HG03469 (cell line): ENCODE measurements around the gene CARD10.
"Not testable (repeated sequence)": the region's sequence is repeated elsewhere in the genome, so short reads cannot be mapped to it uniquely, and the experiment has no call there.

Experiments
- ATAC-seq: cut with Tn5 transposase; IDR thresholded peaks from one replicate; pipeline ENCODE4 v1.9.1; 2021; ENCODE audit warnings: mild to moderate bottlenecking, moderate library complexity, moderate number of reproducible peaks; ENCODE audit not compliant: unreplicated experiment

The CARD10 gene

GRCh38 chr22:37471727-37472417 lies 47.3 kb downstream of the CARD10 start:
- no peak for ATAC-seq

GRCh38 chr22:37470087-37470445 lies 49.1 kb downstream of the CARD10 start:
- ATAC-seq: no peak

DNA sequence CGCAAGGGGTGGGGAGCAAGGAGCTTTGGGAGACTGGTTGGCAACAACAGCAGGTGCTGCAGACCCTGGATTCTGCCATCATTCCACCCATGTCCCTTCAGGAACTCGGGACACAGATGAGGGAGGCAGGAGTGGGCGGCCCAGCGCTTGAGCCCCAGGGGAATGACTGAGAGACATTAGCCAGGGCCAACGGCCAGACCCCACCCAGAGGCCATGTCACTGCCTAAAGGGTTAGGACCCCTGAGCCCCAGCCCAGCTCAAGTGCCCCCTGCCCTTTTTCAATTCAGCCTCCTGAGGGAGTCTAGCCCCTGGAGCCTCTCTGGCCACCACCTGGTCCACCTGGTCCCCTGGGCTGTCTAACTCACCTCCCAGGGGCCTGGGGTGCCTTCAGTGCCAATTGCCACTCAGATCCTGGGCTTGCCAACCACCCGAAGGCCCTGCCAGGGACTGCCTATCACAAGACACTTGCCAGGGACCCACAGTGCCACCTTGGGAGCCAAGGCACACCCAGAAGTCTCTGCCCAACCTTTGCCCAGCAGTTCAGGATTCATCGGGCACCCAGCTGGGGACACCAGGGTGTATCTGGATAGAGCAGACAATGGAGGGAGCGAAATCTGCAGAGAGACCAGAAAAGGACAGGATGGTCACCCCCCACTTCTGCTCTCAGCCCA lies 49.7 kb downstream of the CARD10 start:
- ATAC-seq: no peak

GRCh38 chr22:37468201-37468695 lies 51.0 kb downstream of the CARD10 start:
- not testable (repeated sequence) for ATAC-seq

DNA sequence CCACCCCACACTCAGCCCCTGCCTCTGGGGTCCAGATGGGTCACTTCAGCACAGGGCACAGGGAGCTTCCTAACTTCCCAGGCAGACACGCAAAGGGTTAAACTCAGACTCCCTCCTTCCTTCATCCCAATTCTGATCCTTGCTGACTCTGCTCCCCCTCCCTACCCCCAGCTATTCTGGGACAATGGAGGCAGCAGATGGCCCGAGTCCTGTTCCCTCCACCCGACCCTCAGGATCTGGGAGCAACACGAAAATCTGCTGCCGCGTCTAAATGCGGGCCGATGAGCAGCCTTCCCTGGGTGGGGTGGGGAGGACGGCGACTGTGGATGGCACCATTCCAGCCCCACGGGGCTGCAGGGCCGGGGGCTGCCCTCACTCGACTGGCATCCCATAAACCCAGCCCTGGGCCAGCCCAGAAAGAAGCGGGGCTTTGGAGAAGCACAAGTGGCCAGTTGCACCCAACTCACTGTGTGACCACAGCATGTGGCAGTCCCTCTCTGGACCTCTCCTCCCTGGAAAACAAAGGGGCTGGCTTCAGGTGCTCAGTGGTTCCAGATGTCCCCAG lies 51.7 kb downstream of the CARD10 start:
- no peak for ATAC-seq

DNA sequence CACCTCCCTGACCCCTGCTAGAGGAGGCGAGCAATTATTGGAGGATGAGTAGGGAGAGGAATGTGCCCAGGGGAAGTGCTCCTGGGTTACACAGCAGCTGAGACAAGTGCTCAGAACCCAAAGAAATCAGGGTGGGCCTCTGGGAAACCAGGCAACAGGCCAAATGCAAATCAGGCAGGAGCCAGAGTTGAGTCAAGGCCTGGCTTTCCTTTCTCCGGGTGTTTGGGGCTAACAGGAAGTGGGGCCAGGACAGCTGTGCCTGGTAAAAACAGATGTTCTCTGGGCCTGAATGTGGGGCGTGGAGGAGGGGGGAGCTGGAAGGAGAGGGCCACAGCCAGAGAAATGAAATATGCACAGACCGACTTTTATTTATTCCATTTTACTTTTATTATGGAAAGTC lies 55.0 kb downstream of the CARD10 start:
- ATAC-seq: no peak

- ATAC-seq: no peak
Observed at GRCh38 chr22:37462983-37463382, 56.2 kb downstream of the CARD10 start.

GRCh38 chr22:37462436-37462835 lies 56.8 kb downstream of the CARD10 start:
- ATAC-seq: no peak

DNA sequence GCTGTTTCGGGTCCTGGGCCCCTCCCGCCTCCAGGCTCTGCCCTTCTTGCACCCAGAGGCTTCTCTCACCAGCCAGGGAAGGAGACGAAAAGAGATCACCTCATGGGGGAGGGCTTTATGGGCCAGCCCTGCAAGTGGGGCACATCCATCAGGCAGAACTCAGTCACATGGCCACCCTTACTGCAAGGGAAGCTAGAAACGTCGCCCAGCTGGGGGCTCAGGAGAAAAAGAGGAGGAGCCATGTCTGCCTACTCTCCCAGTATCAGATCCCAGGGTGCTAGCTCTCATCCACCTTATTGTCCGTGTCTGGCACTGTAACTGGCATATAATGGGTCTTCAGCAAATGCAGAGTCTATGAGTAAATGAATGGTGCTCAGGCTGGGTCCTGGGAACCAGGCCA lies 57.3 kb downstream of the CARD10 start:
- ATAC-seq: no peak

DNA sequence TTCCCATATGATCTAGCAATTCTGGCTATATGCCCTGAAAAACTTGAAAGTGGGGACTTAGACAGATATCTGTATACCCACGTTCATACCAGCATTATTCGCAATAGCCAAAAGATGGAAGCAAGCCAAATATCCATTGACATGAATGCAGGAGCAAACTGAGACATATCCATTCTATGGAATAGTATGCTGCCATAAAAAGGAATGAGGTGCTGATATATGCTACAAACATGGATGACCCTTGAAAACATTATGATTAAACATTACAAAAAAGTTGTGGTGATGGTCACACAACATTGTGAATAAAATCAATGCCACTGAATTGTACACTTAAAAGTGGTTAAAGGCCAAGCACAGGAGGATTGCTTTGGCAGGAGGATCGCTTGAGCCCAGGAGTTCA lies 58.5 kb downstream of the CARD10 start:
- no peak for ATAC-seq

- no peak for ATAC-seq
Observed at GRCh38 chr22:37459206-37459605, 60.0 kb downstream of the CARD10 start.

DNA sequence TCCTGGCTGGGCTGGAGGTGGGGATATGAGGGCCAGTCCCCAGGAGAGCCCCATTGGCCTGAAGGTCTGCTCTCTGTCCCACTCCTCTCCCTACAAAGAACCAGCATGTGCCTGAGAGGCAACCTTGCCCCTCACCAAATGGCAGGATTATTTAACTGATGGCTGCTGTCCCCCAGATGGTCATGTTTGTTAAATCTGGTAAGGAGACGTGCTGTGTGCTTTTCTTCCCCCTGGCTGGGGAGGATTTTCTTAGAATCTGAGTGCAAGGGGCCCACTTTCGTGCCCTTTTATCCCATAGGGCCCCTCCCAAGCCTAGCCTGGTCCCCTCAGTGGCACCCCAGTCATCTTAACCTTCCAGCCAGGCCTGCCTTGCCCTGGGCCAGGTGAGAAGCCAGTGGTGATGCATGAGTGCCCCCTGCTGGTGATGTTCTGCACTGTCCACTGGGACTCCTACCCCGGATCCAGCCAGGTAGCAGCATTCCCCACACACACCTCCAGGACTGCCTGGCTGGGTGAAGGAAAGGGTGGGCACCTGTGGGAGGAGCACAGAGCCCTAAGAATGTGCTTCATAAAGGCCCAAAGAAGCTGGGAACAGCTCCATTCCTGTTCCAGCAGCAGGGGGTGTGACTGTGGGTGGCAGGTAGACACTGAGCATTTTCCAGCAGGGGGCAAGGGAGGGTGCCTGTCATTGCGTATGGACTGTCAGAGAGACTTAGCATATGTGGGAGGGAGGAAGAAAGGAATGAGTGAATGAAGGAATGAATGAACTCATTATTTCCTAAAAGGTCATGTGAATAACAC lies 61.9 kb downstream of the CARD10 start:
- no peak for ATAC-seq

DNA sequence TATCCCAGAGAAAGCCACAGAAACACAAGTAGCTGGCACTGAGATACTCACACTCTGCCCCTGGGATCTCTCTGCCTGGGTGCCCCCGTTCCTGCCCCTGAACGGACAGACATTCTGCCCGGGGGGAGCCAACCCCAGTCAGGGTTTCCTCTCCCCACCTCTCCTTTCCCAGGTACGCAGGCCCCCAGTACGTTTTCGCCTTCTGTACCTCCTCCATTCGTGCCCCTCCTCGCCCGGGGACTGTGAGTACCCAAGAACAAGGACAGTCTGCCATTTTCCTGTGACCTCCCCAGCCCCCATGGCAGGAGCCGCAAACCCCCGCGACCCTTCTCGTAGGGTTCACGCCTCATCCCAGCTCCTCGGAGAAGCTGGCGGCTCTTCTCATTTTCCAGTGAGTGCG lies 62.9 kb downstream of the CARD10 start:
- no peak for ATAC-seq

GRCh38 chr22:37455896-37456295 lies 63.3 kb downstream of the CARD10 start:
- no peak for ATAC-seq

DNA sequence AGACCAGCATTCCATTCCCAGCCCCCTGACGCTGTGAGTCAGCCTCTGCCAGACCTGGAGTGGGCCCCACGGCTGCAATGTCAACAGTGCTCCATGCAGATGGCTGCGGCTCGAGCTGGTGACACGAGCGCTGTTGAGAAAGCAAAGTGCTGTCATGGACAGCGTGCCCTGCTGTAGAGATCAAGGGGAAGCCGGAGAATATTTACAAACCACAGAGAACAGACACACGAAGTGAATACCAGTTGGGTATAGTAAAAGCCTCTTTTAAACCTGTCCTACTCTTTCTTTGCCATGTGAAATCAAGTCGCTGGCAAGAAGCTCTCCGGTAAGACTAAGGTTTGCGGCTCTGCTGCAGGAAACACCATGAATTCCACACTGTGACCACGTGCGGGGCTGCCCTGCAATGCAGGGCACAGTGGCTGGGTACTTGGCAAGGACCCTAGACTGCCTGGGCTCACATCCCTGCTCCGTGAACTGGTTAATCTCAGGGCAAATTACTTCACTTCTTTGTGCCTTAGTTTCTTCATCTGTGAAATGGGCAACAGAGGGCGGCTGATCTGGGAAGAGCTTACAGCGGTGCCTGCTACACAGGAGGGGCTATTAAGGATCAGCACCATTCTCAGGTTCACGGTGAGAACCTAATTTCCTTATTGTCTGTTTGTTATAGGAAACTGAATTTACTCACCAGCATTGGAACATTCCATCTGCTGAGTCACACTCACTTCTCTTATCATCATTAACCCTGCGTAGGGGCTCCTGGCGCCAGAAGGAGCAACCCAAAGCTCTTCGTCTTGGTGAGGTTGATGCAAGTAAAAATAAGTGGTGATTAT lies 64.1 kb downstream of the CARD10 start:
- ATAC-seq: no peak

DNA sequence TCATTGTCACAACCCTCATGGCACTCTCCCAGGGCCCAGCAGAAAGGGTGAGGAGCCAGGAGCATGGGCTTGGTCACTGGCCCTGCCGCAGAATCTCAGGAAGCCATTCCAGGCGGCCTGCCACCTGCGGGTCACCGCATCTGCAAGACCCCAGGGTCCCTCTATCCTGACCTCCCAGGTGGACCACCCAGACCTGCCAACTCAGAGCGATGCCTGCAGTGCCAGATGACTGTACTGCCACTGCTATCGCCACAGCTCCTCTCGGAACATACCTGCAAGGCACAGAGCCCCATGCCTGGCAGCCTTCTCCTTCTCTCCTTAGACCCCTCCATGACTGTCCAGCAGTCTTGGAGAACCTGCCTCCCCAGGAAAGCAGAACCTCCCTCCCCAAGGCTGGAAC lies 65.5 kb downstream of the CARD10 start:
- no peak for ATAC-seq

DNA sequence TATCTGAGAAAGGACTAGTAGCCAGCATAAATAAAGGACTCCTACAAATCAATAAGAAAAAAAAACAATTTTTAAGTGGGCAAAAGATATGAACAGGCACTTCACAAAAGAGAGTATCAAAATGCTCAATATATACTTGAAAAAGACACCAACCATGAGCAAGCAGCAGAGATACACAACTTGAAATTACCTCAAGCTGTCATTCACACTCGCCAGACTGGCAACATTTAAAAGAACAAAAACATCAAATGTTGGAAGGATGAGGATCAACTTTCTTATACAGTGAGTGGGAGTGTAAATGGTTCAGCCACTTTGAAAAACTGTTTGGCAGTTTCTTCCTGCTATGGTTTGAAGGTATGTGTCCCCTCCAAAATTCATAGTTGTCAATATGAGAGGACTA lies 68.0 kb downstream of the CARD10 start:
- no peak for ATAC-seq

DNA sequence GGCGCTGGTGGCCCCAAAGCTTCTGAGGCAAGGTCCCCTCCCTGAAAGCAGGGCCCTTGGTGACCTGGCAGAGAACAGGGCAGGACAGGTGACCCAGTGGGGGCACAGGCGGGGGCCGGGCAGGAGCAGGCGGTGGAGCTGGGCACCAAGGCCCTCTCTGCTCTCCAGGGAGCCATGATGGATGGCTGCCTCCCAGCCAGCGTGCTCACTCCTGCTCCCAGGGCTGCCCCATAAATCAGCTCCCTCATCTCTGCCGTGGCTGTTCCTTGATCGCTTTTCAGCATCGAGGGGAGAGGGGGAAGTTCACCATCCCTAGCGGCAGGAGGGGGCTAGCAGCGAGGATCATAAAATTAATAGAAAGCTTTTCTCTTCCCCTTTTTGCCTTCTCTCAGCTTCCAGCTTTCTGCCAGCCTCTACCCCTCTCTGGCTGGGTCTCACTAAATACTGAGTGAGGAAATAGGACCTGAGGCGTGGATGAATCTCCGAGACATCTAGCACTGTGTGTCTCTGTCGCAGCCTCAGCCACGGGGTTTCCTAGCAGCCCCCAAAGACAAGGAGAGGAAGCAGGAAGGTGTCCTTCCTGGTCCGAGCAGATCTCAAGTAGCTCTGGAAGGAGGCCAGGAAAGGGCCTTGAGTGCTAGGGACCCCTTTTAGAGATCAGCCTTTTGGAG lies 69.7 kb downstream of the CARD10 start:
- ATAC-seq: no peak

DNA sequence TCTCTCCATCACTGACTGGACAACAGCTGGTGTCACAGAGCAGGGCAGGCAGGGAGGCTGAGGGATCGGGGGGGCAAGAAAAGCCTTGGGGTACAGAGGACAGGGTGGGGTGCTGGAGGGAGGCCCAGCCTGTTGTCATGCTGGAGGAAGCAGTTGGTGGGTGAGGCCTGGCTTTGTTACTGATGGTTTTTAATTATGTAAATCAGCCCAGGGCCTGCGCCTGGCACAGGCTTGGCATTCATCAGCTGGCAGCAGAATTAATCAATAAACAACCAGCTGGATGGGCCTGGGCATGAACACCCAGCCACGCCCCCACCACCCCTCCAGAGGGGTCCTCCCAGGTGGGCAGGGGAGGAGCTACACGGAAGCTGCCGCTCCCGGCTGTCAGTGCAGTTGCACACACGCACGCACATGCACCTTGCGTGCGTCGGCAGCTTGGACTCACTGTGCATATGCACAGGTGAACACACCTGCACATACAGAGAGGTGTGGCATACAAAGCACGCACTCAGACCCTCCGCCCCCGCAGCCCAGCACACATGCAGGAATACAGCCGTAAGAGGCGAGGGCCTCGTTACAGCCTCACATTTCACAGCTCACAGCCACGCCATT lies 70.6 kb downstream of the CARD10 start:
- ATAC-seq: no peak

DNA sequence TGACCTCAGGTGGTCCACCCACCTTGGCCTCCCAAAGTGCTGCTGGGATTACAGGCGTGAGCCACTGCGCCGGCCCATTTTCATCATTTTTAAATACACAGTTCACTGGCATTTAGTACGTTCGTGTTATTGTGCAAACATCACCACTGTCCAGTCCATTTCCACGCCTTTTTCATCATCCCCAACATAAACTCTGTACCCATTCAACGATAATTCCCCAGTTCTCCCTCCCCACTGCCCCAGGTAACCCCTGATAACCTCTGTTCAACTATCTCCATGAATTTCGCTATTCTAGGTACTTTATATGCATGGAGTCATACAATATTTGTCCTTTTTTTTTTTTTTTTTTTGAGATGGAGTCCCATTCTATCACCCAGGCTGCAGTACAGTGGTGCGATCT lies 73.7 kb downstream of the CARD10 start:
- ATAC-seq: no peak
